T1000 (cell line): ENCODE results near the gene RSL1D1.
"Not testable (repeated sequence)": the region's sequence is repeated elsewhere in the genome, so short reads cannot be mapped to it uniquely, and the experiment has no call there.

ENCODE experiments used
- DNase-seq: peaks from one replicate; lab custom pipeline; 2025; ENCODE audit warnings: mixed read lengths; lab: John Stamatoyannopoulos, UW

The RSL1D1 gene

GRCh38 chr16:11797166-11797956 lies 54.0 kb downstream of the RSL1D1 start, which contains the start of gene ZC3H7A:
TSS of gene ZC3H7A (minus strand) at chr16:11797258. CDS start at chr16:11782354, 14,904 bp downstream.
- DNase-seq, result peak; percentile 95

- DNase-seq, result peak; percentile 18
Measured at GRCh38 chr16:11796227-11797165, 54.8 kb downstream of the RSL1D1 start.

GRCh38 chr16:11795887-11796226 lies 55.5 kb downstream of the RSL1D1 start:
- no peak for DNase-seq

- no peak for DNase-seq
Measured at GRCh38 chr16:11794996-11795886, 56.1 kb downstream of the RSL1D1 start.

- DNase-seq, result no peak
Measured at GRCh38 chr16:11794447-11794846, 56.9 kb downstream of the RSL1D1 start.

GRCh38 chr16:11793840-11794239 lies 57.5 kb downstream of the RSL1D1 start:
- DNase-seq, result no peak

- no peak for DNase-seq
Measured at GRCh38 chr16:11792410-11793241, 58.7 kb downstream of the RSL1D1 start.

GRCh38 chr16:11791144-11791828 lies 60.1 kb downstream of the RSL1D1 start:
- no peak for DNase-seq

- DNase-seq, result no peak
Measured at GRCh38 chr16:11788914-11789313, 62.4 kb downstream of the RSL1D1 start.

- not testable (repeated sequence) for DNase-seq
Measured at GRCh38 chr16:11784980-11785599, 66.3 kb downstream of the RSL1D1 start.

GRCh38 chr16:11784381-11784780 lies 67.0 kb downstream of the RSL1D1 start:
- DNase-seq, result not testable (repeated sequence)

GRCh38 chr16:11784038-11784369 lies 67.3 kb downstream of the RSL1D1 start:
- no peak for DNase-seq
